Gastrocnemius medialis (tissue), 4 donors: ENCODE measurements around the gene WNT9B. TPM values are rescaled to one million over a fixed set of nuclear protein-coding genes. Genes with fewer than 3 reads are reported as not detected.

Experiments used
- ATAC-seq, 2 donors: fragments of 150-250 bp; one replicate each; pipeline ENCODE4 v1.9.1; 2016
- DNase-seq, 2 donors: peaks; one replicate each; pipeline ENCODE4 v3.0.0-alpha.2; 2019
- H3K27ac ChIP-seq, 4 donors: fragments of 200-600 bp; sonication (generic); 1 replicate in 1 of 4; 2 replicates in 3 of 4; pipeline ENCODE4 v1.5.1; 2016 to 2018; ENCODE audit warnings: mild to moderate bottlenecking in 2 of 4, moderate library complexity in 1 of 4
- H3K27me3 ChIP-seq, 3 donors: fragments of 200-600 bp; sonication (generic) in 2 of 3; 1 replicate in 1 of 3; 2 replicates in 2 of 3; pipeline versions ENCODE4 v1.5.1 to v1.6.0; 2016 to 2019; ENCODE audit warnings: mild to moderate bottlenecking in 1 of 3, moderate library complexity in 1 of 3
- H3K36me3 ChIP-seq, 2 donors: fragments of 200-600 bp; sonication (generic) in 1 of 2; one replicate each; pipeline ENCODE4 v1.5.1; 2017 to 2018
- H3K4me1 ChIP-seq, 2 donors: fragments of 200-600 bp; sonication (generic) in 1 of 2; one replicate each; pipeline ENCODE4 v1.5.1; 2016 to 2017; ENCODE audit warnings: mild to moderate bottlenecking in 2 of 2
- H3K4me3 ChIP-seq, 4 donors: fragments of 200-600 bp; sonication (generic) in 3 of 4; 1 replicate in 1 of 4; 2 replicates in 3 of 4; pipeline ENCODE4 v1.5.1; 2016 to 2019; ENCODE audit warnings: mild to moderate bottlenecking in 2 of 4
- H3K9me3 ChIP-seq, 3 donors: fragments of 200-600 bp; sonication (generic) in 2 of 3; 1 replicate in 1 of 3; 2 replicates in 2 of 3; pipeline ENCODE4 v1.5.1; 2016 to 2019
- CTCF ChIP-seq, 5 experiments: fragments of 450-650 bp in 3 of 5; fragments of 200-600 bp in 2 of 5; sonication (generic) in 2 of 5; IDR thresholded peaks in 4 of 5; conservative IDR thresholded peaks in 1 of 5; 1 replicate in 4 of 5; 2 replicates in 1 of 5; pipeline ENCODE4 v1.5.1; 2016 to 2019; ENCODE audit warnings: antibody characterized with exemption in 5 of 5, mild to moderate bottlenecking in 3 of 5, moderate library complexity in 3 of 5
- POLR2A ChIP-seq, 2 donors: fragments of 450-650 bp; IDR thresholded peaks; one replicate each; pipeline ENCODE4 v1.6.1; 2017; ENCODE audit warnings: antibody characterized with exemption in 2 of 2, mild to moderate bottlenecking in 2 of 2, moderate library complexity in 2 of 2
- in situ Hi-C, 4 donors: fragments of 200-750 bp; cut with MboI; loops; one replicate each; pipeline versions ENCODE4 v1.15.0 to v1.8.0; 2017; ENCODE audit warnings: low sequenced_read_pairs in 4 of 4
- intact Hi-C: fragments of 100-400 bp; cut with DNase I; formaldehyde crosslinking; loops from one replicate; pipeline ENCODE4 v1.15.1; 2023; ENCODE audit warnings: low total_unique reads
- total RNA-seq, 4 donors: library from RNA; depleted of rRNA; stranded (reverse); fragments of >200 nt; gene quantifications; one replicate each; pipeline versions ENCODE4 v1.1.0 to v1.2.3, GENCODE V29; 2016

The WNT9B gene
- total RNA-seq, 4 donors from 2014 or later = 0.40 TPM; not detected in 3

- Histone ChIP-seq H3K36me3 (no peaks in the 10 kb centered on the region), H3K4me3 (no peak overlapping the region), H3K27ac (no peak overlapping the region), H3K9me3 (no peaks in the 10 kb centered on the region), H3K27me3 (no peaks in the 10 kb centered on the region), H3K4me1 (no peaks in the 10 kb centered on the region)
- in situ Hi-C loops (no loop called here), intact Hi-C loops (no loop called here)
- no peak for ATAC-seq
- TF ChIP-seq CTCF (IDR thresholded peaks at IDR 0.05 in 4 of 5, conservative IDR thresholded peaks at IDR 0.05 in 1 of 5) (no peak), POLR2A (IDR thresholded peaks at IDR 0.05) (no peak)
- DNase-seq = no peak
Measured at GRCh38 chr17:46910179-46910927, 59.0 kb downstream of the WNT9B start.

- in situ Hi-C loops (no loop called here), intact Hi-C loops (no loop called here)
- no peak for TF ChIP-seq POLR2A (IDR thresholded peaks at IDR 0.05)
- TF ChIP-seq CTCF (IDR thresholded peaks at IDR 0.05 in 4 of 5, conservative IDR thresholded peaks at IDR 0.05 in 1 of 5) = no peak
- Histone ChIP-seq H3K9me3 (no peaks in the 10 kb centered on the region), H3K4me3 (no peak overlapping the region), H3K27ac (no peak overlapping the region), H3K36me3 (no peaks in the 10 kb centered on the region), H3K4me1 (no peaks in the 10 kb centered on the region), H3K27me3 (no peaks in the 10 kb centered on the region)
- DNase-seq (no peak), ATAC-seq (peak; percentile 60 to 81)
Measured at GRCh38 chr17:46911311-46911710, 59.9 kb downstream of the WNT9B start.

GRCh38 chr17:46915596-46915995 lies 64.2 kb downstream of the WNT9B start:
- H3K27ac ChIP-seq = no peak overlapping the region
- intact Hi-C loops (no loop called here), in situ Hi-C loops (no loop called here)
- DNase-seq = no peak
- H3K27me3 ChIP-seq = no peaks in the 10 kb centered on the region
- no peak for ATAC-seq
- H3K4me1 ChIP-seq = no peaks in the 10 kb centered on the region
- H3K4me3 ChIP-seq = no peak overlapping the region
- TF ChIP-seq POLR2A (IDR thresholded peaks at IDR 0.05) (no peak), CTCF (IDR thresholded peaks at IDR 0.05 in 4 of 5, conservative IDR thresholded peaks at IDR 0.05 in 1 of 5) (no peak)
- H3K36me3 ChIP-seq = no peaks in the 10 kb centered on the region
- H3K9me3 ChIP-seq = no peaks in the 10 kb centered on the region

- ATAC-seq (no peak), DNase-seq (no peak)
- no peak for TF ChIP-seq POLR2A (IDR thresholded peaks at IDR 0.05)
- TF ChIP-seq CTCF (IDR thresholded peaks at IDR 0.05 in 4 of 5, conservative IDR thresholded peaks at IDR 0.05 in 1 of 5) = no peak
- H3K36me3 ChIP-seq = no peaks in the 10 kb centered on the region
- intact Hi-C loops = no loop called here
- no peaks in the 10 kb centered on the region for H3K27me3 ChIP-seq
- no peak overlapping the region for H3K27ac ChIP-seq
- H3K4me1 ChIP-seq = no peaks in the 10 kb centered on the region
- H3K4me3 ChIP-seq = no peak overlapping the region
- no peaks in the 10 kb centered on the region for H3K9me3 ChIP-seq
- in situ Hi-C loops = no loop called here
Measured at GRCh38 chr17:46916211-46916610, 64.8 kb downstream of the WNT9B start.

- Histone ChIP-seq H3K4me1 (no peaks in the 10 kb centered on the region), H3K4me3 (no peak overlapping the region), H3K9me3 (no peaks in the 10 kb centered on the region), H3K36me3 (no peaks in the 10 kb centered on the region), H3K27ac (no peak overlapping the region), H3K27me3 (no peaks in the 10 kb centered on the region)
- intact Hi-C loops (no loop called here), in situ Hi-C loops (no loop called here)
- TF ChIP-seq POLR2A (IDR thresholded peaks at IDR 0.05) (no peak), CTCF (IDR thresholded peaks at IDR 0.05 in 4 of 5, conservative IDR thresholded peaks at IDR 0.05 in 1 of 5) (no peak)
- DNase-seq (no peak), ATAC-seq (no peak)
Measured at GRCh38 chr17:46916623-46917022, 65.2 kb downstream of the WNT9B start.
